NCI-H524 treated with DMSO at 0.1 percent for 48 hours (cell line): ENCODE measurements around the gene HJV.

Experiments used
- DNase-seq: peaks from one replicate; lab custom pipeline; 2025; lab: John Stamatoyannopoulos, UW

HJV gene

GRCh38 chr1:145993618-145994390 is 27.7 kb downstream of the HJV start:
- no peak for DNase-seq

DNA sequence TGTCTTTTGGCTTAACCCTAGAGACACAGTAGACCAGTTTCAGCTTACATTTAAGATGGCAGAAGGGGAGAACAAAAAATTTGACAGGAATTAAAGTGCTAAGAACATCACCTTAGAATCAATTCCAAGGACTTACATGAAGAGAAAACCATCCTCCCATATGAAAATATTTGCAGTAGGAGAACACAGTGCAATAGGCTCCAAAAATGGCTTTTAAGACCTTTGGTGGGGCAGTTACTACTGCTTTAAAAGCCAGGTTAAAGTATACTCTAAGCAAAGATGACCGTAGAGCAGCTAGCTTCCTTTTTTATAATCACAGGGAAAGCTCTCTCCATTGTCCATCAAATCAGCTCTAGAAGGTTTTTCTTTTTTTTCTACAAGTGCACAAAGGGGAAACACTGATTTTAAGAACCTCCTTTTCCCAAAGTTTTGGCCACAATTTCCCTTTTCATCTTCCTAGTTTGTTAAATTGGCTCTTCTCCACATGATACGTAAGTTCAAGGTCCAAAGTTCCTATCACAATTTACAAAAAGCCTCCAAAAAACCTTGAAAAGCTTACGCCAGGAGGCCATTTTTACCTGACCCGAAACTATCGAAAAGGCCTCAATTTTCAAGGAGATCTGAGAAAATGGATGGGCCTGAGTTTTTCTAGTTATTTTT is 28.4 kb downstream of the HJV start:
- no peak for DNase-seq

DNA sequence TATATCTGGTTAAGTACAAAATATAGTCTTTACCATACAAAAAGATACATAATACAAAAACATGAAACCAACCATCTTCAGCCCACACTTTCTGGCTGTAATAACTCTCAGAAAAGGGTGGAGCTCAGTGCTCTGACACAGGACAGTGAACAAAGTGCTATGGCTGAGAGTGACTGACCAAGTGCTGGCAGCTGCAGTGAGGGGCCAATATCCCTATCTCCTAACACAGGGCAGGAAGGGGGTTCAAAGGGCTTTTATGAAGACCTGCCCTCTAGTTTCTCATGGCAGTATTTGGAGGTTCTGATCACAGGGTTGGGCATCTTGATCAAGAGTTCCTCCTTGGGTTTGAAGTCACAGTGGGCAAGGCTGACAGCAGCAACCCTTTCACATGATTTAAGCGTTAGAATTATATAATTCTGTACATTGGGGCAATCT is 29.0 kb downstream of the HJV start:
- DNase-seq = no peak

- no peak for DNase-seq
Observed at GRCh38 chr1:145991735-145992412, 29.7 kb downstream of the HJV start.

GRCh38 chr1:145990249-145990855 is 31.2 kb downstream of the HJV start:
- no peak for DNase-seq

GRCh38 chr1:145988773-145989172 is 32.8 kb downstream of the HJV start:
- no peak for DNase-seq

DNA sequence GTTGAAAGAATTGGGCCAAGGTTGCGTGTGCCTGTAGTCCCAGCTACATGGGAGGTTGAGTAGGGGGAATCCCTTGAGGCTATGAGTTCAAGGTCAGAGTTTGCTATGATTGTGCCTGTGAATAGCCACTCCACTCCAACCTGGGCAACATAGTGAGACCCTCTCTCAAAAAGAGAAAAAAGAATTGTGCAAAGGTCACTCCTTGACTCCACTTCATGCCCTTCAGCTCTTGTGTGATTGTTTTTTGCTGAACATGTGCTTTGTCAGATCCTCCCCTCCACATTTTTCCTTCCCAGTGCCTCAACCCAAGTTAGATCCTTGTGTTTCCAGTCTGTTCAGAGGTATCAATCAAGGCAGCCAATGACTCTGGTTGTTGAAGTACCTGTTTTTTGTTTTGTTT is 33.6 kb downstream of the HJV start:
- DNase-seq = no peak

DNA sequence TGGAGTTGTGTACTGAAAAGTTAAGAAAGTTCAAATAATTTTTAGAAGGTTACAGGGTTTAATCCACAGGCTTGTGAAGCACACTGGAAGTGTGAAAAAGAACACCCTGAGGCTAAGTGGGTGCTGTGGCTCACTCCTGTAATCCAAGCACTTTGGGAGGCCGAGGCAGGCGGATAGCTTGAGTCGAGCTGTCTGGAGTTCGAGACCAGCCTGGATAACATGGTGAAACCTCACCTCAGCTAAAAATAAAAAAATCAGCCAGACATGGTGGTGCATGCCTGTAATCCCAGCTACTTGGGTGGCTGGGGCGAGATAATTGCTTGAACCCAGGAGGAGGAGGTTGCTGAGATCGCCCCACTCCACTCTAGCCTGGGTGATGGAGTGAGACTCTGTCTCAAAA is 35.0 kb downstream of the HJV start:
- no peak for DNase-seq

DNA sequence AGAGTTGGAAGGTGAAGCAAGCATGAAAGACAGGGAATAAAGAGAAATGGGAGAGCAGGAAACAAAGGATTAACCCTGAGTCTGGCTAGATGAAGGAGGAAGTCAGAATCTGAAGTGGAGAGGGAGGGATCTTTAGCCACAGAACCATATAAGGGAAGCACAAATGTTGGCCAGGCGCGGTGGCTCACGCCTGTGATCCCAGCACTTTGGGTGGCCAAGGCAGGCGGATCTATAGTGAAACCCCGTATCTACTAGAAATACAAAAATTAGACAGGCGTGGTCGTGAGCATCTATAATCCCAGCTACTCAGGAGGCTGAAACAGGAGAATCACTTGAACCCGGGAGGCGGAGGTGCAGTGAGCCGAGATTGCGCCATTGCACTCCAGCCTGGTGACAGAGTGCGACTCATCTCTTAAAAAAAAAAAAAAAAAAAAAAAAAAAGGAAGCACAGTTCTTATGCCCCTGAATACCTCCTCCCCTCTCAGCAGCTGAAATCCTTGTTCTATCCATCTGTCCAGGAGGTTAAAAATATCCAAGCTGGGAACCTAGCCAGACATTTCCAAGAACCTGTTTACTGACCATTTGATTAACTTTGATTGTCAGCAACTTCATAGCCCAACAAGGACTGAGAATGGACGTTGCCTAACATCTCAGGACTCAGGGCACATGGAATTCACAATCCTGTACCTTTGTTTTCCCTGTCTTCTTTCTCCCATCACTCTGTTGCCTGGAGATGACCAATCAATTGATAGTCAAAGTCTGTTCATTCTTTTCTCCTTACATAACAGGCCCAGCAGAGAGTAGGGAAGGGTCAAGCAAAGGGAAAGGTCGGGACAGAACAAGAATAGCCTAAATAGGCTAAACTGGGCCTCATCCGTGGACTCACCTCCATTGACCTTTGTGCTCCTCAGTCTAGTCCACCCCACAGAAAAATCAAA is 35.8 kb downstream of the HJV start:
- DNase-seq = no peak

DNA sequence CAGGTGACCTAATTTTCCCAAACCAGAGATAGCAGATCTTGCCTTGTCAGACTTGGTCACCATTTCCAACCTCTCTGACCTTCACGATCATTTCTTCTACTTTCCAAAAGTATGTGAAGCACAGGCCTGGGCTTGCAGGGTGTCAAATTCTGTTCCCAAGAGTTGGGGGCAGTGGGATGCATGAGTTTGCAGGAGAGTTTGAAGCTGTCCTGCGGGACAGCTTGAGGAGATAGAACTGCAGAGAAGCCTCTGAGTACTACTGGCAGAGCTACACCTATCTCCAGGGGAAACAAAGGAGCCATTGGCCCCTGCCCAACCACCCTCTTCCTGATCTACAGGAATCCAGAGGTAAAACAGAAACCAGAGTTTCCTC is 36.4 kb downstream of the HJV start:
- no peak for DNase-seq

GRCh38 chr1:145983960-145984830 is 37.3 kb downstream of the HJV start:
- no peak for DNase-seq

GRCh38 chr1:145983206-145983675 is 38.3 kb downstream of the HJV start:
- no peak for DNase-seq

DNA sequence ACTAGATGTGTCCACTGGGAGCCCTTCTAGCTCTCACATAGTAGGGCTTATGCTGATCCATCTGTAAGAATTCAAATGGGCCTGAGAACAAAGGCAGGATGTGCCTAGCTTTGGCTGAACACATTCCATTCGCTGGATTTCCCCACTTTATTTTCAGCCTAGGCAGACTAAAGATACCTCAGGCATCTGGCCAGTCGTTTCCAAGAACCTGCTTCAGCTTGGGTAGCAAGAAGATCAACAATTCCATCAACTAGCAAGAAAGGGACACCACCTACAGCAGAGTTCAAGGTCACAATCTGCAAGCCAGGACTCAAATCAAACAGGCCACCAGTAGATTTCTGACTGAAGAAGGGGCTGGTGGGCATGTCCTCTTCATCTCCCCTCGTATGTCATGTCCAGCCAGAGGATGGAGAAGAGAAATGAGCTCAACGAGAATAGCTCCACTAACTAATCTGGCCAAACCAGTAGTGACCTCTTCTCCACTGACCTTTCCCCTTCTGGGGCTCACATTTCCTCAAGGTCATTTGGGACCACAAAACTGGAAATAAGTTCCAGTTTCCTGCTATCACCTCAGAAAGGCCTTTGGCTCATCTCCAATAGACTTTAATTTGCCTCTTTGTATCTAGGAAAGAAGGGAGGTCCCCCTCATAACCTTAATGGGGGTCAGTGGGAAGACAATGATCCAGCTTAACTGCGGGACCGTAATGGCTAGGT is 39.4 kb downstream of the HJV start:
- DNase-seq = no peak

- DNase-seq = no peak
Observed at GRCh38 chr1:145980457-145980994, 41.0 kb downstream of the HJV start.

- no peak for DNase-seq
Observed at GRCh38 chr1:145979746-145980456, 41.6 kb downstream of the HJV start.

GRCh38 chr1:145978854-145979745 is 42.4 kb downstream of the HJV start:
- DNase-seq = peak; percentile 85

GRCh38 chr1:145978471-145978853 is 43.1 kb downstream of the HJV start:
- DNase-seq = no peak
